ENCODE results near the gene BAIAP3.

Gene BAIAP3

DNA sequence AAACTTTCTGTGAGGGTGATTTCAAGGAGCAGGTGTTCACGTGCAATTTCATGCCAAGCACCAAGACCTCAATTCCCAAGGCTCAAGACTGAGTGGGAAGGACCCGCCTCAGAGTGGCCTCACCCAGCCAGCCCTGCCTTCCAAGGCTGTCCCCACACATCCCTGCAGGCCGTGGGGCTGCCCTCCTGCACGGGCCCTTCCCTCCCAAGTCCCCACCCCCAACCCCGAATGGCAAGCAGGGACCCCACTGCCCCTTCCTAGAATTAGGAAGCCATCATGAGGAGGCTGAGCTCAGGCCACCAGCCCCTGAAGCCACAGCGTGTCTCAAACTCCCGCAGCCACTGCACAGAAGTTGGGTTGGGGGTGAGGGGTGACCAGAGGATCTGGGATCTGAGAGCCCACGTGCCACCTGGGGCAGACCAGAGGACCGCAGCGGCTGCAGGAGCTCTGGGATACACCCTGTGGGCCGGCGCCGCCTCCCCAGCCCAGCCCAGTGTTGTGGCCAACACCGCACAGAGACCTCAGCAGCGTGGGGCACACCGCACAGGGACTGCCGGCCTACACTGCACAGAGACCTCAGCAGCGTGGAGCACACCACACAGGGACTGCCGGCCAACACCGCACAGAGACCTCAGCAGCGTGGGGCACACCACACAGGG is 39.0 kb downstream of the BAIAP3 start:
- Histone ChIP-seq H3K9me3 (ENCODE audit: insufficient read depth, low read length, severe bottlenecking) (no peaks in the 10 kb centered on the region), H3K36me3 (ENCODE audit: insufficient read depth, low read length) (peaks cover 25% of the 10 kb centered on the region), H3K9ac (ENCODE audit: low read depth, low read length) (no peak overlapping the region), H3K4me3 (ENCODE audit: low read depth in 1 of 2, low read length in 2 of 2) (no peak overlapping the region), H3K4me1 (ENCODE audit: insufficient read depth, low read length) (no peaks in the 10 kb centered on the region), H4K20me1 (ENCODE audit: insufficient read depth, low read length) (peaks cover 15% of the 10 kb centered on the region; the same call in 1 of the 2 replicates), H3K27me3 (ENCODE audit: insufficient read depth, low read length, poor library complexity) (no peaks in the 10 kb centered on the region), H3K4me2 (ENCODE audit: insufficient read depth, low read length) (no peak overlapping the region), H3K27ac (ENCODE audit: low read length) (no peak overlapping the region), H3K79me2 (ENCODE audit: insufficient read depth, low read length) (no peaks in the 10 kb centered on the region), H2AFZ (ENCODE audit: low read depth, low read length) (no peak overlapping the region)
- ATAC-seq (ENCODE audit: insufficient read depth, low read depth) (no peak), DNase-seq (no peak)
- no peak for TF ChIP-seq EZH2 (IDR thresholded peaks at IDR 0.05; ENCODE audit: borderline replicate concordance, low read depth, low read length, severe bottlenecking)
- TF ChIP-seq, protein P1, sequence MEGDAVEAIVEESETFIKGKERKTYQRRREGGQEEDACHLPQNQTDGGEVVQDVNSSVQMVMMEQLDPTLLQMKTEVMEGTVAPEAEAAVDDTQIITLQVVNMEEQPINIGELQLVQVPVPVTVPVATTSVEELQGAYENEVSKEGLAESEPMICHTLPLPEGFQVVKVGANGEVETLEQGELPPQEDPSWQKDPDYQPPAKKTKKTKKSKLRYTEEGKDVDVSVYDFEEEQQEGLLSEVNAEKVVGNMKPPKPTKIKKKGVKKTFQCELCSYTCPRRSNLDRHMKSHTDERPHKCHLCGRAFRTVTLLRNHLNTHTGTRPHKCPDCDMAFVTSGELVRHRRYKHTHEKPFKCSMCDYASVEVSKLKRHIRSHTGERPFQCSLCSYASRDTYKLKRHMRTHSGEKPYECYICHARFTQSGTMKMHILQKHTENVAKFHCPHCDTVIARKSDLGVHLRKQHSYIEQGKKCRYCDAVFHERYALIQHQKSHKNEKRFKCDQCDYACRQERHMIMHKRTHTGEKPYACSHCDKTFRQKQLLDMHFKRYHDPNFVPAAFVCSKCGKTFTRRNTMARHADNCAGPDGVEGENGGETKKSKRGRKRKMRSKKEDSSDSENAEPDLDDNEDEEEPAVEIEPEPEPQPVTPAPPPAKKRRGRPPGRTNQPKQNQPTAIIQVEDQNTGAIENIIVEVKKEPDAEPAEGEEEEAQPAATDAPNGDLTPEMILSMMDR (IDR thresholded peaks at IDR 0.05; ENCODE audit: borderline replicate concordance, extremely low read depth, low read length, poor library complexity, severe bottlenecking), result no peak

DNA sequence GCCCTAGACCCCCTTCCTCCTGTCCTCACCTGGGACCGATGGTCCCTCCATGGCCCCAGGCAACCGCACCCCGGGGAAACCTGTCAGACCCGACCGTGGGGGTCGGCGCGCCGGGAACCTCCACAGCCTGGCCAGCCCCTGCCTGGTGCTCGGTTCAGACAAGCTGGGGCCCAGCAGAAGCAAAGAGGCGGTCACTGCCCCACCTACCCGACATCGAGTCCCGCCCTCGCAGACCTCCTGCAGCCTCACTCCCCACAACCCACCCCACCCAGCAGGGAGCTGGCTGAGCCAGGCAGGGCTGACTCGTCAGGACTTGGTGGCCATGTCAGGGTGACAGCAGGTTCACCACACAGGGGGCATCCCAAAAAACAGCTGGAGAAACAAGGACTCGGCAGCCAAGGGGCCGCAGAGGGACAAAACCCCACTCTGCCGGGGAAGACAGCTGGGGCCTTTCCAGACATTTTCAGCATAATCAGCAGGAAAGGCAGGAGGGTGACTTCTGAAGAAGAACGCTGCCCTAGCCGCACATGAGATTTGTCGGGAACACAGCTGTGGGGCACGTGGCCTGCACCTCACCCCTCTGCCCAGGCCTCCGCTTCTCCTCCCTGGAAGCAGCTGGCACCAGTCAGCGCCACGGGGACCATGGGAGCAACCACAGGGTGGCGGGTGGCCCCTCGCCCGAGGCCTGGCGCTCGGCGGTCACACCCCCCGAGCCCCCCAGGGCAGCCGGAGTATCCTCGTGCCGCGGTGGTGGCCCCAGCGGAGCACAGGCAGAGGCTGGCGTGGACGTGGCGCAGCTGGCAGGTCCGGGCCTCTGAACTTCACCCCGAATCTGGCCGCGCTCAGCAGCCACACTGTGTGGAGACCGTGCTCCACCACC is 41.2 kb downstream of the BAIAP3 start:
- peaks cover 24% of the 10 kb centered on the region for H3K36me3 ChIP-seq (ENCODE audit: insufficient read depth, low read length)
- TF ChIP-seq, protein P1 (IDR thresholded peaks at IDR 0.05; ENCODE audit: borderline replicate concordance, extremely low read depth, low read length, poor library complexity, severe bottlenecking), result no peak
- TF ChIP-seq EZH2 (IDR thresholded peaks at IDR 0.05; ENCODE audit: borderline replicate concordance, low read depth, low read length, severe bottlenecking), result no peak
- no peak overlapping the region for H3K9ac ChIP-seq (ENCODE audit: low read depth, low read length)
- H3K27me3 ChIP-seq (ENCODE audit: insufficient read depth, low read length, poor library complexity), result no peaks in the 10 kb centered on the region
- H3K4me2 ChIP-seq (ENCODE audit: insufficient read depth, low read length), result no peak overlapping the region
- no peaks in the 10 kb centered on the region for H3K79me2 ChIP-seq (ENCODE audit: insufficient read depth, low read length)
- ATAC-seq (ENCODE audit: insufficient read depth, low read depth) (no peak), DNase-seq (no peak)
- H3K4me3 ChIP-seq (ENCODE audit: low read depth in 1 of 2, low read length in 2 of 2), result no peak overlapping the region
- no peak overlapping the region for H2AFZ ChIP-seq (ENCODE audit: low read depth, low read length)
- no peaks in the 10 kb centered on the region for H3K4me1 ChIP-seq (ENCODE audit: insufficient read depth, low read length)
- H3K27ac ChIP-seq (ENCODE audit: low read length), result no peak overlapping the region
- no peaks in the 10 kb centered on the region for H3K9me3 ChIP-seq (ENCODE audit: insufficient read depth, low read length, severe bottlenecking)
- peaks cover 21% of the 10 kb centered on the region for H4K20me1 ChIP-seq (ENCODE audit: insufficient read depth, low read length)

DNA sequence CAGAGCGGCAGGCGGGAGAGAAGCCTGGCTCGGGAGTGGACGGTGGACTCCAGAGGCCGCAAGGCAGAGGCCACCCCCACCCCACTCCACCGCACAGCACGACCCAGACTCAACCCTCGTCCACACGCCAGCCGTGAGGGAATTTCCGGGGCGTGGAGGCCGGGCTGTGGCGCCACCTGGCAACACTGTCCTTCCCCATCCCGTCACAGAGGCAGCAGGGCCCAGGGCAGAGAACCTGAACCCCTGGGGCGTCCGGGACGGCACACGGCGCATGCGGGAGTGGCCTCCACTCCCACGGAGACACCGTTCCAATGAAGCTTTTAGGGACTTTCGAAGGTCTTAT is 41.8 kb downstream of the BAIAP3 start:
- Histone ChIP-seq H3K4me1 (ENCODE audit: insufficient read depth, low read length) (no peaks in the 10 kb centered on the region), H3K79me2 (ENCODE audit: insufficient read depth, low read length) (no peaks in the 10 kb centered on the region), H2AFZ (ENCODE audit: low read depth, low read length) (no peak overlapping the region), H3K4me2 (ENCODE audit: insufficient read depth, low read length) (no peak overlapping the region), H3K4me3 (ENCODE audit: low read depth in 1 of 2, low read length in 2 of 2) (no peak overlapping the region), H4K20me1 (ENCODE audit: insufficient read depth, low read length) (peaks cover 17% of the 10 kb centered on the region), H3K36me3 (ENCODE audit: insufficient read depth, low read length) (peaks cover 18% of the 10 kb centered on the region), H3K9me3 (ENCODE audit: insufficient read depth, low read length, severe bottlenecking) (no peaks in the 10 kb centered on the region), H3K27ac (ENCODE audit: low read length) (no peak overlapping the region), H3K27me3 (ENCODE audit: insufficient read depth, low read length, poor library complexity) (no peaks in the 10 kb centered on the region), H3K9ac (ENCODE audit: low read depth, low read length) (no peak overlapping the region)
- DNase-seq, result no peak
- no peak for ATAC-seq (ENCODE audit: insufficient read depth, low read depth)
- TF ChIP-seq, protein P1 (IDR thresholded peaks at IDR 0.05; ENCODE audit: borderline replicate concordance, extremely low read depth, low read length, poor library complexity, severe bottlenecking), result no peak
- no peak for TF ChIP-seq EZH2 (IDR thresholded peaks at IDR 0.05; ENCODE audit: borderline replicate concordance, low read depth, low read length, severe bottlenecking)
